DMS53 treated with DMSO at 0.1 percent for 48 hours (cell line): ENCODE results near the gene NEGR1.

ENCODE experiments used
- DNase-seq: peaks from one replicate; lab custom pipeline; 2025; ENCODE audit not compliant: unreplicated experiment; lab: John Stamatoyannopoulos, UW

NEGR1 gene

DNA sequence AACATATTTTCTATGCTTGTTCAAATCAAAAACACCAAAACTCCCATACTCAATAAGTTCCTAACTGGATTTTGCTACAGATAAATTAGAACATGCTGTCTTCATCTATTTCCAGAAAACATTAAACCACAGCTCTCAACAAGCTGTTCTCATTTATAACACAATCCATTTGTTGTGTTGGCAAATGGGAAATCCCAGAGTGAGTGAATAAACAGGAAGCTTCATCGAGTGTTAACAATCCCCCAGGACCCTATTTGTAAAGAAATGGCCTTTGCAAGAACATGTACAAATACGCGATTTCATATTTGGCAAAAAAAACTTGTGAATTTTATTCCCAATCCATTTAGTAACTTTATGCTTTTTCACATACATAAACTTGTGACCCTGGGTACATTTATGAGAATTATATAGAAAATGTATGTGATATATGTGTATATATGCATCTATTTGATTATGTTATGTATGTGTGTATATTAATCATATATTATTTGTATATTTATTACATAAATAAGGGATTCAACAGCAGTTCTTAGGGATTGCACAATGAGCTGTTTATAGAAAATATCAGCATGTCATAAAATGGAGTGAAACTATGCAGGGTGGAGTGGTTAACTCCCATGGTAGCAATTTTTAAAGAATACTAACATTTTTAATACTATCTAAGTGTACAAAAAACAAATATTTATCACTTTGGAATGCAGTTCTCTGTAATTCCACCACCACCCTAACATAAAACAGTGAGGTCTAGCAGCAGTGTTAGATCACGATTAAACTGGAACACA lies 160.0 kb downstream of the NEGR1 start:
- DNase-seq = no peak

DNA sequence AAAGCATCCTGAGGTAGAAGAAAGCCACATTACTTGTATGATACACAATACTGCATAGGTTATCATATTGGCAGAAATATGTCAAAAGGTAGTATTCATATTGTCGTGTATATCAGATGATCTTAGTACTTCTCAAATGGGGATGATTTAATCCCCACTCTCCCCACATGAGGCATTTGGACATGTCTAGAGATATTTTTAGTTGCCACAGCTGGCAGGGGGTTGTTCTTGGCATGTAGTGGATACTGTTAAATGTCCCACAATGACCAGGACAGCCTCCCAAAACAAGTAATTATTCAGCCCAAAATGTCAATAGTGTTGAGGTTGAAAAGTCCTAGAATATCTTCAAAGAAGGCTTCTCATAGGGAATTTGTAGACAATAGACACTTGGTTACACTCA lies 162.8 kb downstream of the NEGR1 start:
- no peak for DNase-seq

DNA sequence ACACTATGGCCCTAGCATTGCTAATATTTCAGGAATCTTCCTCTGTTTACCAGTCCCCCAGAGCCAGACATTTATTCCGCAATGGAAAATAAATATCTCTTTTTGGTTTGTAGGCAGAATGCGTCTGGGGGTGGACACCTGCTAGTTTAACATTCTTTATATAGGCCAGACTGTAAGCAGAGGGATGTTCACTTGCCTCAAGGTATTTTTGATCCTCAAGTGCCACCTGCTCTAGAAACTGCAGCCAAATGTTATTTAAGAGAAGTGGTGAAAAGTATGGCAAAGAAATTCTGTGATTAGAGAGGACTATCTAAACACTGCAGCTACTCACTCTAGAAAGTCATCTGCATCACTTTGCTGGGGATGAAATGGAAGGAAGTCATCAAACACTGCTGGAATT lies 164.7 kb downstream of the NEGR1 start:
- DNase-seq = no peak

DNA sequence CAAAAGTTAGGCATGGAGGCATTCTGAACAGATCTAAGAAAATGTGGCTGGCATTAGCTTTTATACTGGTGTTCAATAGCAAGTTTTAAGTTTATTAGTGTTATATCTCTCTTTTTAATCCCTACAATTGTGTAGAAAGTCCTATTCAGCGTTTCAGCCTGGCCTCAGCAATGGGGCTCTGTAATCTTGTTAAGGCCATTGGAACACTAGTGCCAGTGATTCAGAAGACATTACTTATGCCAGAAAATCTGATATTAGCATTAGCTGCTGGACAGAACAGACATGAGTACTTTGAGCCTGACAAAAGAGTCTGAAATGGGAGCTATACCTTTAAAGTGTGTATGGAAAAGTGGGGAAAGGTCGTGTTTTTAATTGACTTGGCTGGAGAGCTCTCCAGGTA lies 167.0 kb downstream of the NEGR1 start:
- no peak for DNase-seq

DNA sequence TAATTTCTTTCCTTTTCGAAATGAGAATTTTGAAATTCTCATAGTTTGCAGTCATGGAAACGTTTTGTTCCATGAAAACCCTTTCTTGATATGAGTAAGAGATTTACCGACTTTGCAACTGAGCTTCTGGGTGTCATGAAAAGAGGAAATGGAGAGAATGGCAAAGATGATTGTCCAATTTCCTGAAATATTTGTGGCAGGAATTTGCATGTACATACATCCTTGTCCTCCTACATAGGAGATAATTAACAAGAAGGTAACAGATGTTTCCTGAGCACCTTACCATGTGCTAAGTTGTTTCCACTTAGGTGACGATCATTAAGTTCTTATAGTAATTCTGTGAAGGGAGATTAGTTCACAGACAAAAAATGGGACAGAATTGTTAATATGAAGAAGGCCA lies 170.7 kb downstream of the NEGR1 start:
- DNase-seq = no peak

DNA sequence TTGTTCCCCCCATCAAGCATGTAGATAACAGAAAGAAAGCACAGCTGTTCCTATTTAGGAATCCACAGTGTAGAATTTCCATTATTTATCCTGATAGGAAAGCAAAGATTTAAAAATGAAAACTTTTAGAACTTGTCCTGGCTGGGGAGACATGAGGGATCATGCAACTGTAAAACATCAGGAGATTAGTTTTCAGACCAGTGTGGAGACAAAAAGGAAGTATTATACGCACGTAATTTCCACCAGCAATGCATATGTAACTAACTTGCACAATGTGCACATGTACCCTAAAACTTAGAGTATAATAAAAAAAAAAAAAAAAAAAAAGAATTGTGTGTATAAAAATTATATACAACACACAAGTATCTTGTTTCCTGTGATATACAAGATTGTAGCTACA lies 172.4 kb downstream of the NEGR1 start:
- no peak for DNase-seq

DNA sequence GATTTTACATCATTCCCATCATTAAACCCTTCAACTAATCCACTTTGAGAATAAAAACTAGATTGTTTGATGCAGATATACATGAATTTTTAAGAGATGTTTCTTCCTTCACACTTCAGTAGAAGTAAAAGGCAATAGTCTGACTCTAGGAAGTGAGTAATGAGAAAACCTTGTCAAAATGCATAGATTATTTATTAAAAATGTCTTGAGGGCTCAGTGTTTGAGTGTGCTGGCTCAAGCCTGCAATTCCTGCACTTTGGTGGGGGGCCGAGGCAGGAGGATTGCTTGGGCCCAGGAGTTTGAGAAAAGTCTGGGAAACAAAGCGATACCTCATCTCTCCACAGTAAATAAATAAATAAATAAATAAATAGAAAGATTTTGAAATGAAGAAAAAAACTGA lies 177.1 kb downstream of the NEGR1 start:
- DNase-seq = no peak

DNA sequence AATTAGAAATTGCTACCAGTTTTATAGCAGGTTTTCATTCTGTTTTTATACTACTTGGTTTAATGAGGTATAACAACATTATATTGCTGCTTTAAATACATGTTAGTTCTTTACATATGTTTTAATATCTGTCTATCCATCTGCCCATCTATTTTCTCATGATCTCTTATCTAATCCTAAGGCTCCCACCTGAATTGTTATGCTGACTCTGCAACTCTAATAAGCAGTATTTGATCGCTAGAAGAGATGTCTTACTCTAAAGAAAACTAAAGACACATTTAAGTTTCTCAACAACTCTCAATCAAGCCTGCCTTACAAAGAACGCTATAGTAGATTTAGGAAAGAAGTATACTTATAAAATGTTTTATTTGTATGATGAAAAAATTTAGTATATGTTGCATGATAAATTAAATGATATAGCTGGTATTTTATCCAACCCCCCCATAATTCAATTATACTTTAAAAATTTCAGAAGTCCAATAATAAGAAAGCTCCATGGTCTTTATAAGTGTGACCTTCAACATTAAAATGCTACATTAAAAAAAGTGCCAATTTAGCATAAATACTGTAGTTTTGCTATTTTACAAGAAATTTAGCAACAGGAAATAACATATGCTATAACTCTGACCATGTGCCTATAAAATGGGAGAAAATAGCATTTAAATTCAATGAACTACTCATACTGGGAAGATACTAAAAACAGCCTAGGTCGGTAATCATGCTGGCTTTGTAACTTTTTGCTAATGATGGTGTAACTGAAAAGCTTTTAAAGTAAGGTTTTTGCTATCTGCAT lies 180.3 kb downstream of the NEGR1 start:
- no peak for DNase-seq

DNA sequence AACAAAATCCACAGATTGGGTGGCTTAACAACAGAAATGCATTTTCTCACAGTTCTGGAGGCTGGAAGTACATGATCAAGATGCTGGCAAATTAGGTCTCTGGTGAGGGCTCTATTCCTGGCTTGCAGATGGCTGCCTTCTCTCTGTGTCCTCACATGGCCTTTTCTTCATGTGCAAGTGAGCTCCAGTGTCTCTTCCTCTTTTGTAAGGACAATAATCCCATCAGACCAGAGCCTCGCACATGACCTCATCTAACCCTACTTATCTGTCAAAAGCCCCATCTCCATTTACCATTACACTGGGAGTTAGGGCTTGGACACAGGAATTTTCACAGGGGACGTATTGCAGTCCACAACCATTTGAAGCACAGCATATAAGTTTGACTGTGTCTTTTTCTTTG lies 181.6 kb downstream of the NEGR1 start:
- no peak for DNase-seq

DNA sequence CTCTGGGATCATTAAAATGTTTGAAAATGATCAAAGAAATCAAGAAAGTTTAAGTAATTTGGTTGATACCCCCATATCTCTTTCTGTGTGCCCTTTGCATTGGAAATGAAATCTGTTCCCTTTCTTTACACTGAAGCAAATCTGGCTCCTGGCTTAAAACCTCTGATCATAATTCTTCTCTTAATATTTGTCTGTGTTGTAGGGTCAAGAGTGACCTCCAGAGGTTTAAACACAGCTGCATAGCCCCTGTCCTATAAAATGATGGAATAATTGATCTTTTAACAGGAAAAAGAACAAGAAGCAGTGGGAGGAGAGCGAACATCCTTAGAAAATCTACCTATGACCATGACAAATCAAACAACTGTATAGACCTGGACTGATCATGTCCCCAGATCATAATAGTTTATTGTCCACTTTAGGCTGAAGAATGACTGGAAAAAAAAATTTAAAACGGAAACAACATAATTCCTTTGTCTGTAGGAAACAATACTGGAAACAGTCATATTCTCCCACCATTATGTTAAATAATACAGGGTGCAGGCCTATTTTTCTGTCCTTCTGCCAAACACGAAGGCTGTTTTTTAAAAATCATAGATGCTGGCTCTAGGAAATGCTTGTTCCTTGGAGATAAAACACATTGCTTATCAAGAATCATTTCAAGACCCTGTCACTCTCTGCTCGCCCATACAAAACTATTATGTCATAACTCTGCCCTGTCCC lies 184.3 kb downstream of the NEGR1 start:
- DNase-seq = no peak

DNA sequence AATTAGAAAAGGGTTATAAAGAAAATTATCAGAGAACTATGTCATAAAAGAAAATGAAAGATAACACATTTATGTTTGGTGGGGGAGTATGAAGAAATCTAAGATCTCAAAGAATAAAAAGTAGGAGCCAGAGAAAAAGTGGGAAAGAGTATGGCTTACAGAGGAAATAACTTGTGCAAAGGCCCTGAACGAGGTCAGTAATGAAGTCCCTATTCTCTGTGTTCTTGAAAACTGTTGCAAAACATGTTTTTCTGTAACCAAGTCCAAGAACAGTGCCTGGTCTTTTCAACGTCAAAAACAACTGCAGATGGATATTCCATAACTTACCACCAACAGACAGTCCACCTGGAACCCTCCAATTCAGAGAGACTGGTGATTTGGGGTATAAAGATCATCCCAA lies 188.1 kb downstream of the NEGR1 start:
- DNase-seq = no peak

DNA sequence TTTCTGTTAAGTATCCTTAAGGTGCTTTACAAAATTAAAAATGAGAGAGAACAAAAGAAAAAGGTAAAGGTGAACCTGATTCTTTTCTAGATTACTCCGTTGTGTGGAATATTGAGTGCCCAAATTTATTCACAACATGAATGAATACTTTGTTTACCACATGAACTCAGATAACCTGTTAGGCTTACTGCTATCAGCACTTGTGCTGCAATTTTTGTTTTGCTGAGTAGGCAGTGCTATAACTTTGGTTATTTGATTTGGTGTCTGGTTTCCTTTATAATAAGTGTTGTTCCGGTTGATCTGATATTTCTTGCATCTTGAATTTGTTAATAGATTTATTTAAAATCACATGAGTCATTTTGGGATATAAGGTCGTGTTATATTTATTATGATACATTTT lies 195.9 kb downstream of the NEGR1 start:
- DNase-seq = no peak

DNA sequence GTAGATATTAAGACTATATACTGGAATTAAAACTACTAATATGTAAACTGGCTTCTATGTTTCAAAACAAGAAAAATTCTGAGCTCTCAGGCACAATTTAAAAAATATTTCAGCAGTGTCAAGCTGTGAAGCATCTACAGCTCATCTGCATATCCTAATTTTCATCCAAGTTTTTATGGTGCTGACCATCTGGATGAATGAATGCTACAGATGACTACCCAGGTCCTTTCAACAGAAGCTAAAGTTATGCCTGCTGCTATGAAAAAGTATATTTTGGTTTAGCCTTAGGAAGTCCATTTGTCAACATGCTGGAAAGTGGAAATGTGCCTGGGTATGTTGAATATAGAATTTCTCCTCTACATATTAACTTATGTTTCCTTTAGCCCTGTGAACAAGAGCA lies 206.9 kb downstream of the NEGR1 start:
- DNase-seq = no peak

DNA sequence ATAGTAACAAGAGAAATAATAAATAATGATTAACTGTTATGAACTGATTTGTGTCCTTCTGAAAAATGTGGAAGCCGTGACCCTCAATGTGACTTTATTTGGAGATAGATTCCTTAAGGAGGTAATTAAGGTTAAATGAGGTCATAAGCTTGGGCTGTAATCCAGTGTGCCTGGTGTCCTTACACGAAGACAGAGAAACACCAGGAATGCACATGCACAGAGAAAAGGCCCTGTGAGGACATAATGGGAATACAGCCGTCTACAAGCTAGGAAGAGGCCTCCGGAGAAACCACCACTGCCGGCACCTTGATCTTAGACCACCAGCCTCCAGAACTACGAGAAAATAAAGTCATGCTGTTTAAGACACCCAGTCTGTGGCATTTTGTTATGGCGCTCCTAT lies 215.9 kb downstream of the NEGR1 start:
- no peak for DNase-seq

DNA sequence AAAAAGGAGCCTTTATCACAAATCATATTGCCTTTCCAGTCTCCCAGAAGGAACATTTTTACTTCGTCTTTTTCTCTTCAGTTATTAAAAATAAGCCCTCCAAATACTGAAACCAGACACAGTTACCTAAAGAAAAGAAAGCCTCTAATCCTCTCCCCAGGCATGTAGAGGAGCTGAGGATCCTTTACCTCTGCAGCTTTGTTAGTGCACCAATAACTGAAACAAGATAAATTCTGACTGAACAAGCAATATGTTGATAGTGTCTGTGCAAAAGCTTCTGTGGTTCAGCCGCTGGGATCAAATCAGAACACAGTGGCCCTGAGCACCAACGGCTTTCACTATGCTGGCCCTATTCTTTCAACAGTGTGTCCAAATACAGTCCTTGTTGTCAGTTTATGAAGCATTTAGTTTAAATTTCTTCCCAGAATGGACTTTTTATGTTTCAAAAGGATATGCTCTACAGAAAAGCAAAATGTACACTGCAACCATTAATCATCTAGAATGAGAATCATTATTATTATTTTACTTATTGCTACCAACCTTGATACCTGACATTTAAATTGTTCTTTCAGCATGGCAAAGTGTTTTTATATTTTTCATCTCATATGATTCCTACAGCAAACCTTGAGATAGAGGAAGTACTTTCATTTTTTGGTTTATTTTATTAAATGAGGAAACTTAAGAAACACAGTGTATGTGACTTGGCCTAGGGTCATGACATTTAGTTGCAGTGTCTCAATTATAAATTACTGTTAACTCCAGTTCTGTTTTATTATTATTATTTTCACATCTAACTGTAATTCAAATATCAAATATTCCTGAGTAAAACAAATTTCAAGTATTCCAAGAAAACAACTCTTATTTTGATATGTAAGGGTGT lies 217.9 kb downstream of the NEGR1 start:
- DNase-seq = no peak

DNA sequence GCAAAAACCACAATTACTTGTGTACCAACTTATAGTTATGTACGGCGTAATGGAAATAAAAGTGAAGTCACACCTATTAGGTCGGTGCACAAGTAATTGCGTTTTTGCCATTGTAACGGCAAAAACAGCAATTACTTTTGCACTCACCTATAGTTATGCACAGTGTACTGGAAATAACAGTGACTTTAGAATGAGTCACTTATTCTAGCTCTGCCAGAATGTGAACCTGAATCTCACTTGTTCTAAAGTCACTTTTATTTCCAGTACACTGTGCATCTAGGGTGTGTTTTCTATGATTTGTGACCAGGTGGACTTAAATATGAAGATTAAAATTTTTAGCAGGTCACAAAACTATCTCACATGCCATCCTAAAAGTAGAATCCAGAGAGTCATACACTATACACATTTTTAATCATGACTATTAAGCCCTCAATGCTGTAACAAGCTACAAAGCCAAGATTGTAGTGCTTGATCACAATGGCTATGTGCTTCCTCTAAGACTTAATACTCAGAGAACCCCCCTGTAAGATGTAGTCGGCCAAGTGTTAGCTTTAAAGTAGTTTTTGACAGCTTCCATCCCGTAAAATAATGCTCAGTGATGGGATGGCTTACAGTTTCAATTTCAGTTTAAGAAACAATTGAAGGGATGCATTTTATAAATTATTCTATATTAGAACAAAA lies 218.8 kb downstream of the NEGR1 start:
- DNase-seq = no peak

DNA sequence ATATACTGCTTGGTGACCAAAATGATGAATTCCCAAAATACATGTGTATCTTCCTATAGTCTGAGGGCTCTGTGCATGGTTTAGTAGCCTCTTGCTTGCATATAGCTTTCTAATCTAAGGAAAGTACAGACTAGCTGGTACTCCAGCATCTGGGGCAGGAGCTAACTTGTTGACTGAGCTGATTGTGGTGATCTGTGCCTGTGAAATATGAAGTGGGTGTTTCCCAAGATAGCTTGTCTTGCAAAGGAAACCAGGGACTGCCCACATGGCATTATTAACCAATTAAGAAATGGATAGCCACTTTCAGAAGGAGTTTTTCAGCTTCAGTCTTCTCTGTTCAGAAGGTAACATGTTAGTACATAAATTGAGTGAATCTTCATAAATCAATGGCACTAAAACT lies 219.8 kb downstream of the NEGR1 start:
- DNase-seq = no peak

DNA sequence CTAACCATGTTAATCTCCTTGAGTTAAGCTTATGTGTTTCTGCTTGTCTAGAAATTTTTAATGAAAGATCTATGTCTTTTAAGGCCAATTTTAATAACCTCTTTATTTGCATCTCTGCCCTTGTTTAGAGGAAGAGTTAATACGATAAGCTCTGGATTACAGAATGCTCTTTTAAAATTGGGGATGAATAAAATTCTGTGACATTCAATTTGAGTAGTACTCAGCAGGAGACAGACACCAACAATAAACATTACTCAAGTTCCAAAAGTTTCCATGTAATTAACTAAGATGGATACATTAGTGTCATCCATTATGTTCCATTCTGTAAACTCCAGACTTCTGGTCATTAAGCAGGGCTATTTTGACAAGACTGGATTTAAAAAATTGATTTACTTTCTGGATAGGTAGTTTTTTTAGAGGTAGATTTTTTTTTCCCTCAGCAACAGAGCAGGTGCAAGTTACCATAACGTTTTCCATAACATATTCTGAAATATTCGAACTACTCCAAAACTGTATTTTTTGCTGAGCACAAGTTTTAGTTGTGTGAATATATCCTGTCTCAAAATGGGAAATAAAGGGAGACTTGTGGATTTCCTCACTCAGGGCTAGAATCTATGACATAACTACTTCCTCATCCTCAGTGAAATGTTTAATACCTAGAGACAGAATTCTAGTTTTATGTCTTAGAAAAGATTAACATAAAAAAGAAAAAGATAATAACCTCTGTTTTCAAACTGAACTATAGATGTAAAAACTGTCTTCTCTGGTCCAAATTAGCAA lies 221.7 kb downstream of the NEGR1 start:
- DNase-seq = no peak

DNA sequence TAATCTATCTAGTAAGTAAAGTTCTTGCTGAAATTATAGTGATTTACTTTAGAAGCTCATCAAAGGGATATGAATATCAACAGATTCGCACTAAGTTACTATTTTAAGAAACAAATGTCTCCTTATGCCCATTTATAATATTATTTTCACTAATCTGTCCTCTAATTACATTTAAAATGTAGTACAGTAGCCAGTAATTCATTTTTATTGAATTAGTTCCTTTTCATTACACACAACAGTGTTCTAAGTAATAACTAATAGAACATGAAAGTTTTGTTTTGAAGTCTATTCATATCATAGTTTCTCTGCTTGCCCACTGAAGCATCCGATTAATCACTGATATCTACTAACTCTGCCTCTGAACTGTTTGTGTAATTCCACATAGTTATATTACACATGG lies 225.8 kb downstream of the NEGR1 start:
- no peak for DNase-seq

DNA sequence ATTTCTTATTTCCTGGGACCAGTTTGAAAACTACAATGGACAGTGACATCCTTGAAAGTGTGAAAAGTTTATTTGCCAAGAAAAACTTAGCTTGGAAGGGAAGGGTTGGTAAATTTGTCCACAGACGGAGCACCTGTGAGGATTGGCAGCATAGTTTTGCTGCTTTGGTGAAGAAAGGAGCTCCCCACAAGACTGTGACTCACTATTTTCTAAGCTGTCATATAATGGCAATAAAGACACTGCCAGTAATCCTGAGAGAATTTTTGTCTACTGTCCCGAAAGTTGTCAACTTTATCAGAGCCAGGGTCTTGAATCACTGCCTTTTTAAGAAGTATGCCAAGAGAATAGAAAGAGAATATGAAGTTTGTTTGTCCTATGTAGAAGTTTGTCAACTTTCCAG lies 230.8 kb downstream of the NEGR1 start:
- no peak for DNase-seq
